NCI-H1105 (cell line): ENCODE data around the gene CADM3.
A peak's percentile ranks its signal among the peaks of the same experiment; 100 is the strongest.

Experiments used
- DNase-seq: peaks from one replicate; lab custom pipeline; 2025; lab: John Stamatoyannopoulos, UW

CADM3 gene

DNA sequence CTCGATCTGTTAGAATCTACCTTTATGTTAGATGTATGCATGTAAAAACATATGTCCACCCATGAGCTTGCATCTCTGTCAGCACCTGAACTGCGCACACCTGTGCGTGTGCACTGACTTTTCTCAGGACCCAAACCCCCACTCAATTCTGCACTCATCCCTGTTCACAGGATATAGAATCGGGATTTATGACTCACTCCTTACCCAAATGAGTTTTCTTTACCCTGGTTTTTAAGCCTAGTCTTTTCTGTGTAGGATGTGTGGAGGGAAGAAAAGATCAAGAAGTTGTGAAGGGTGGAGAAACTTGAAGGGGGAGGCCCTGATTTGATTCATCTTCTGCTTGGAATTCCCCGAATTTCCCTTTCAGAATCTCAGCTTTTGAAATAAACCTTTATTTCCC is 35.7 kb downstream of the CADM3 start:
- DNase-seq, result no peak

GRCh38 chr1:159207774-159208173 is 36.4 kb downstream of the CADM3 start:
- no peak for DNase-seq

GRCh38 chr1:159208175-159208825 is 36.9 kb downstream of the CADM3 start:
- no peak for DNase-seq

DNA sequence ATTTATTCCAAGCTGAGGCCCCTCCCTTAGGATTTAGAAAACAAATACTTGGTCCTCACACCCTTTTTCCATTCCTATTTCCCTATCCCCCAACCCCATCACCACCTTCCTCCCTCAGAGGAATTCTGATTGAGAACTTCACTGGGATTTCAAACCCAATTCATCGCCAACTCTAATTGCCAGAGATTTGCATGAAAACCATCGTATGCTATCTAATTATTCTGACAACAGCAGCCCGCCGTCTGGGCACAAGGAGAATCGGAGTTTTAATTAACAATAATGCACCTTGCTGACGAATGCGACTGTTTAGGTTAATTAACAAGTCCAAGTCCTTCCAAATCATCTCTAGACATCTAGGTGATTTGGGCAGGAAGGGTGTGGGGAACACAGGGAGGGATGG is 37.6 kb downstream of the CADM3 start:
- no peak for DNase-seq

DNA sequence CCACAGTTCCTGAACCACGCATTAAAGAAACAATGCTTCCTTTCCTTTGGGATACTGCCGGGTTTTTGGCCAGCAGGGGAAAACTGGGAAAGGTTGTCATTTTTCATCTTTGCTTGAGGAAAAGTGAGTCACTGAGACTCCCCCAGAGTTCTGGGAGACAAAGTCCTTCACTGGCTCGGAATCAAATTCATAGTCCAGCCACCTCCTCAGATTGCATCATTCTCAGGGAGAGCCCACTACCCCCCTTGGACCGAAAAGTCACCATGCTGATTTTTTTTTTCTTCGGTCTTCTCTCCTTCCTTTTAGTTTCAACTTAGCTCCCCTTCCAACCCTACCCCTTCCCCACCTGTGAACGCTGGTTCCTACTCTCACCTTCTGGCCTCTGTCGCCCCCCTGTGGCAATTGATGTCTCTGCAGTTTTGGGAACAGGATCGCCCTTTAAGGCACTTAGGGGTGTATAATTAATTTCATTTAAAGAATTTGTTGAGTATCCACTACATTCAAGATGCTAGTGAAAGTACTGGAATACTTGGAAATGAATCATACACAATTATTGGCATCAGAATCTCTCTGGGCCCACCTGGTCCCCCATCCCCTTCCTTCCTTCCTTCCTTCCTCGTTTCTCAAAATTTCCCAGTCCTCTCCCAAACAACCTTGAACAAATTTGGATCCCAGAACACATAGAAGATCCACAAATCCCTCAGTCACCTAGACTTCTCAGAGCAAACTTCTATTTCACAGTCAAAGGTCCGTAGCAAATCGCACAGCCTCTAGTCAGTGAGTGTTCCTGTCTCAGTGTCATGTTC is 40.1 kb downstream of the CADM3 start:
- DNase-seq, result peak; percentile 69

DNA sequence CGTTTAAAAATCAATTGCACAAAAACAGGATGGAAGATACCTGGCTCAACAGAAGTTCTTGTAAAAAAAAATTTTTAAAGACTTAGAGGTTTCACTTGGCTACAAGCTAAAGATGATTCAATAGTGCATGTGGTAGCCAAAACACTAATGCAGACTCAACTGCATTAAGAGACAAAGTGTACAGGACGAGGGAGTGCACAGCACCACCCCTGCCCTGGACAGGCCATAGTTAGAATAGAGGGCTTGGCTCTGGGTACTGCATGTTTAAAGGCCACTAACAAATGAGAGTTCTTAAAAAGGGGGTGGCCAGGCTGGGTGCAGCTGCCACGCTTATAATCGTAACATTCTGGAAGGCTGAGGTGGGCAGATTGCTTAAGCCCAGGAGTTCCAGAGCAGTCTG is 41.2 kb downstream of the CADM3 start:
- DNase-seq, result no peak

DNA sequence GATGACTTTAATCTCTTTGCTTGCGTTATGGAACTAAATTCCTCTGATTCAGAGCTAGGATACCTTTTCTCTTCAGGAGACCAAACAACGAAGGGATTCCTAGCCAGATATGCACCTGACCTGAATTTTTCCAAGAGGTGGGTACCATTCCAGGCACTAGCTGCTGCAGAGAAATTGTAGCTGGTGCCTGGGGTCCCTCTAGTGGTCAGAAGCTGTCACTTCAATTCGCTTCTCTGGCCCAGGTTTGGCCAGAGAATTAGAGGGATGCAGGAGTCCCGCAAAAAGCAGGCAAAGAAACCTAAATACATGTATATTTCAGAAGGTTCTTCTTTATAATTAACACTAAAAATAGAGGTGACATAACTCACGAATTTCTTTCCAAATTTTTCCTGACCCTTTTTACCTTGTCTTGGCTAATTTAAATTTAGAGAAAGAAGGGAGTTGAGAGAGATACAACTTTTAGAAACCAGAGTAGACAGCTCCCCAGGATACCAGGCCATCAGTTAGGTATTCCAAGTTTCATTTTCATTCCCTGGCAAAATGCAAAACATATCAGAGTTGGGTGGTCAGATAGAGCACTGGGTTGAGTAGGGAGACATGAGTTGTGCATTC is 42.8 kb downstream of the CADM3 start:
- peak; percentile 53 for DNase-seq

DNA sequence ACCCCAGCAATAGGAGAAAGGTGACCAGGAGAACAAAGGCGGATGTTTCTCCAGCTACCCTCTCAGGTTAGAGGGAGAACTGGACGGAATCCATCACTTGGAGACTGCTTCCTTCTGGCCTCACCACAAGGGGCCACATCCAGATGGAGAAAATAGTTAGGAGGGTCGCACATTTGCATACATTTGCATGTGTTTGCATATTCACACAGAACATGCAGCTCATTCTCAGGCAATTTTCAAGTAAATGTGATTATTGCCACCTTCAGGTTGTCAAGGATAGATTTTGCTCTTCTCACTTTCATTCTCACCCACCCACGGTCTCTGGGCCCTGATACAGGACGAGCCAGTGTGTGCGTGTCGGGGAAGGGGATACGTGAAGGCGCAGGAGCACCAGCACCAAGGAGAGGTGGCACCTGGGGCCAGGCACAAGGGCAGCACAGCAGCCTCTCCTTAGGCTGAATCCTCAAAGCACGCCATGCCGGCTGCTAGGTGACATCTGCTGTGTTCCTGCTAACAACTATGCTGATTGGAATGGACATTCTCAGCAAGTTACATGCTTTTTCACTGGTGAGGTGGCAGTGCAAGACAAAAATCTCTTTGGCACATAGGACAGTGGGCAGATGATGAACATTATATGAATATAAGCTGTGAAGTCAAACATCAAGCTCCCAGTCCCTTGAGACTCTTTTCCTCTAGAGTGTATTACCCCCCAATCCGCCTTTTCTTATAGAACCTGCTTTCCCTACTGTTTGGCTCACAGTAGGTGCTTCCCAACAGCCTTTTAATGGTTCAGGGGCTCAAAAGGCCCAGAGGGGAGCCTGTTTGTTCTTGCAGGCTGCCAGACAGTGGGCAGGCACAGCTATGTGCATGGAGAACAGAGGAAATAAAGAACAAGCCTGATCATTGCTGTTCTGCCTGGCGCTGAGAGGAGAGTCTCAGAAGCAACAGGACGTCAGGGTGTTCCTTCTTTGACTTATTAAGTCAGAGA is 47.5 kb downstream of the CADM3 start:
- DNase-seq, result no peak

GRCh38 chr1:159222075-159222865 is 50.9 kb downstream of the CADM3 start:
- DNase-seq, result no peak

- DNase-seq, result no peak
These were observed 51.6 kb downstream of the CADM3 start for GRCh38 chr1:159223004-159223403.

GRCh38 chr1:159228554-159228953 is 57.1 kb downstream of the CADM3 start:
- DNase-seq, result no peak

DNA sequence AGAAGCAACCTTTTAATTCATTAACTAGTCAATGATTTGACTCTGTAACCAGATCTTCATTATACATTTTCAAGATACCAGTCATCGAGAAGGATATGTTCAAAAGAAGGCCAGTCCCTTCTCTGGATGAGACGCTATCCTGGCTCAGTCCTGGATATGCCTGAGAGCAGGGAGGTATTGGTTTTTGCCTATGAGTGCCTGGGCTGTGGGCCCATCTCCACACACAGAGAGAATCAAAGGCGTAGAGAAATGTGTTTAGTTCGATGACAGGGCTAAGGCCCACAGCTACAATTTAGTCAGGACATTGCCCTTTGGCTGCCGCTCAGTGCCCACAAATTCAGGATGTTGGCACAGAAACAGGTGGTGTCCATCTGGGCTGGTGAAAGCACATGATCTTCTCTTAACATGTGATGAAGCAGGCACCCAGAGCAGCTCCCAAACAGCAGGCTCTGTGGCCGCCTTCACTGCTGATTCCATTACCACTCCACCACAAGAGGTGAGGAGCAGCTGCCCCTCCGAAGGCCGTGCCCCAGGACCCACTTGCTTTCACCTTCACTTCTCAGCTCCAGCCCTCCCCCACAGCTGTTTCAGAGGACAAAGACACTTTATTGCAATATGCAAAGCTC is 58.0 kb downstream of the CADM3 start:
- DNase-seq, result no peak

- DNase-seq, result no peak
These were observed 58.5 kb downstream of the CADM3 start for GRCh38 chr1:159229896-159230295.

DNA sequence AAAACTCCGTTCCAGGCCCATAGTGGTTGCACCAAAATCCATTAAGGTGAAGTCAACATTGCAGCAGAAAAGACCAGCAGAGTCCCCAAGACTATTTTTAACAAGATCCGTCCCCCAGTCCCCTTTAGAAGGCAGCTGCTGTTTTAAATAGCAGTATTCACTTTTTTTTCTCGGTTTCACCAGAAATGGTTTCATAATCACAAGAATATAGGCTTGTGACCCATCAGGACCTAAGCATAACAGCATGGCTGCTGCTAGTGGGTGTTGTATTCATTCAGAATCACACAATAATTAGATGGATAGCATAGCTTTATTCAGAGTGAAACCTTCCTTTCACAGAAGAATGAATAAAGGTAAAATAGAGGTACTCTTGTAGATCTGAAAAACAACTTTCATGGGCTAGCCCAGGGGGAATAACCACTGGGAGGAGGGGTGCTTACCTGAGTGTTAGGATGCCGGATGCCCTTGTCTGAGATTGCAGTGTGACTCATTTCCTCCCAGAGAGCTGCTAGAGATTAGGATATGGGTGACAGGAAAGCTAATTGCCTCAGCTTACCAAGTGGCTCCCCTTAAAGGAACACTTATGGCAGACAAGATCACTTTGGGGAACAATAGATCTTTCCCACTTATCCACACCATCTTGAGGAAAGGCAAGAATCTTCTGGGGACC is 68.3 kb downstream of the CADM3 start:
- no peak for DNase-seq

- no peak for DNase-seq
These were observed 75.9 kb downstream of the CADM3 start for GRCh38 chr1:159247266-159247665.

- no peak for DNase-seq
These were observed 76.9 kb downstream of the CADM3 start for GRCh38 chr1:159248311-159248710.

- no peak for DNase-seq
These were observed 79.3 kb downstream of the CADM3 start for GRCh38 chr1:159250638-159251216.
